Measurements from ENCODE around the gene GULP1.

DNA sequence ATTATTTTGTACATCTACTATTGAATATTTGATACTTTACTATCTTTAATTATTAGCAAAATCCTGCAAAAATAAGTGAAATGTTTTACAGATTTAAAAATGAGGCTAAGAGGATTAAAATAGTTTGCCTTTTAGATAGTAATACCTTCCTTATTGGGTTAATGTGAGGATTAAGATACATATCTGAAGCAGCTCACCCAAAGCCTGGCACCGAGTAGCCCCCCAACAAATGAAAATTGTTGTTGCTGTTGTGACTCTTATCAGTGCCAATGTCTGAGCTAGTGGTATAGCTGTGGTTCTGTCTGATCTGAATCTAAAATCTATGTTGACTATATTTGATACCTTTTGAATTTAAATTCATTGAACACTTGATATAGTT is 34.6 kb downstream of the GULP1 start:
- TF ChIP-seq, protein P1, sequence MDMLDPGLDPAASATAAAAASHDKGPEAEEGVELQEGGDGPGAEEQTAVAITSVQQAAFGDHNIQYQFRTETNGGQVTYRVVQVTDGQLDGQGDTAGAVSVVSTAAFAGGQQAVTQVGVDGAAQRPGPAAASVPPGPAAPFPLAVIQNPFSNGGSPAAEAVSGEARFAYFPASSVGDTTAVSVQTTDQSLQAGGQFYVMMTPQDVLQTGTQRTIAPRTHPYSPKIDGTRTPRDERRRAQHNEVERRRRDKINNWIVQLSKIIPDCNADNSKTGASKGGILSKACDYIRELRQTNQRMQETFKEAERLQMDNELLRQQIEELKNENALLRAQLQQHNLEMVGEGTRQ (CRISPR knock-in tag; IDR thresholded peaks at IDR 0.05): no peak
- TF ChIP-seq, protein P2, sequence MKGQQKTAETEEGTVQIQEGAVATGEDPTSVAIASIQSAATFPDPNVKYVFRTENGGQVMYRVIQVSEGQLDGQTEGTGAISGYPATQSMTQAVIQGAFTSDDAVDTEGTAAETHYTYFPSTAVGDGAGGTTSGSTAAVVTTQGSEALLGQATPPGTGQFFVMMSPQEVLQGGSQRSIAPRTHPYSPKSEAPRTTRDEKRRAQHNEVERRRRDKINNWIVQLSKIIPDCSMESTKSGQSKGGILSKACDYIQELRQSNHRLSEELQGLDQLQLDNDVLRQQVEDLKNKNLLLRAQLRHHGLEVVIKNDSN (CRISPR knock-in tag; IDR thresholded peaks at IDR 0.05): no peak
- TF ChIP-seq, protein P3, sequence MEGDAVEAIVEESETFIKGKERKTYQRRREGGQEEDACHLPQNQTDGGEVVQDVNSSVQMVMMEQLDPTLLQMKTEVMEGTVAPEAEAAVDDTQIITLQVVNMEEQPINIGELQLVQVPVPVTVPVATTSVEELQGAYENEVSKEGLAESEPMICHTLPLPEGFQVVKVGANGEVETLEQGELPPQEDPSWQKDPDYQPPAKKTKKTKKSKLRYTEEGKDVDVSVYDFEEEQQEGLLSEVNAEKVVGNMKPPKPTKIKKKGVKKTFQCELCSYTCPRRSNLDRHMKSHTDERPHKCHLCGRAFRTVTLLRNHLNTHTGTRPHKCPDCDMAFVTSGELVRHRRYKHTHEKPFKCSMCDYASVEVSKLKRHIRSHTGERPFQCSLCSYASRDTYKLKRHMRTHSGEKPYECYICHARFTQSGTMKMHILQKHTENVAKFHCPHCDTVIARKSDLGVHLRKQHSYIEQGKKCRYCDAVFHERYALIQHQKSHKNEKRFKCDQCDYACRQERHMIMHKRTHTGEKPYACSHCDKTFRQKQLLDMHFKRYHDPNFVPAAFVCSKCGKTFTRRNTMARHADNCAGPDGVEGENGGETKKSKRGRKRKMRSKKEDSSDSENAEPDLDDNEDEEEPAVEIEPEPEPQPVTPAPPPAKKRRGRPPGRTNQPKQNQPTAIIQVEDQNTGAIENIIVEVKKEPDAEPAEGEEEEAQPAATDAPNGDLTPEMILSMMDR (IDR thresholded peaks at IDR 0.05): no peak
- no peak for TF ChIP-seq TEAD4 (CRISPR knock-in tag; IDR thresholded peaks at IDR 0.05)
- no peak for TF ChIP-seq ELF4 (CRISPR knock-in tag; IDR thresholded peaks at IDR 0.05; ENCODE audit: low read depth)
- TF ChIP-seq, protein P4, sequence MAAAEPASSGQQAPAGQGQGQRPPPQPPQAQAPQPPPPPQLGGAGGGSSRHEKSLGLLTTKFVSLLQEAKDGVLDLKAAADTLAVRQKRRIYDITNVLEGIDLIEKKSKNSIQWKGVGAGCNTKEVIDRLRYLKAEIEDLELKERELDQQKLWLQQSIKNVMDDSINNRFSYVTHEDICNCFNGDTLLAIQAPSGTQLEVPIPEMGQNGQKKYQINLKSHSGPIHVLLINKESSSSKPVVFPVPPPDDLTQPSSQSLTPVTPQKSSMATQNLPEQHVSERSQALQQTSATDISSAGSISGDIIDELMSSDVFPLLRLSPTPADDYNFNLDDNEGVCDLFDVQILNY (CRISPR knock-in tag; IDR thresholded peaks at IDR 0.05): no peak
- no peak for TF ChIP-seq CREB1 (CRISPR knock-in tag; IDR thresholded peaks at IDR 0.05)
- TF ChIP-seq TCF7 (CRISPR knock-in tag; IDR thresholded peaks at IDR 0.05; ENCODE audit: low read depth): no peak
- TF ChIP-seq ZBTB21 (CRISPR knock-in tag; IDR thresholded peaks at IDR 0.05; ENCODE audit: borderline replicate concordance): no peak
- TF ChIP-seq, protein P5, sequence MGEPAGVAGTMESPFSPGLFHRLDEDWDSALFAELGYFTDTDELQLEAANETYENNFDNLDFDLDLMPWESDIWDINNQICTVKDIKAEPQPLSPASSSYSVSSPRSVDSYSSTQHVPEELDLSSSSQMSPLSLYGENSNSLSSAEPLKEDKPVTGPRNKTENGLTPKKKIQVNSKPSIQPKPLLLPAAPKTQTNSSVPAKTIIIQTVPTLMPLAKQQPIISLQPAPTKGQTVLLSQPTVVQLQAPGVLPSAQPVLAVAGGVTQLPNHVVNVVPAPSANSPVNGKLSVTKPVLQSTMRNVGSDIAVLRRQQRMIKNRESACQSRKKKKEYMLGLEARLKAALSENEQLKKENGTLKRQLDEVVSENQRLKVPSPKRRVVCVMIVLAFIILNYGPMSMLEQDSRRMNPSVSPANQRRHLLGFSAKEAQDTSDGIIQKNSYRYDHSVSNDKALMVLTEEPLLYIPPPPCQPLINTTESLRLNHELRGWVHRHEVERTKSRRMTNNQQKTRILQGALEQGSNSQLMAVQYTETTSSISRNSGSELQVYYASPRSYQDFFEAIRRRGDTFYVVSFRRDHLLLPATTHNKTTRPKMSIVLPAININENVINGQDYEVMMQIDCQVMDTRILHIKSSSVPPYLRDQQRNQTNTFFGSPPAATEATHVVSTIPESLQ (CRISPR knock-in tag; IDR thresholded peaks at IDR 0.05): no peak
- no peak for TF ChIP-seq GABPB1 (CRISPR knock-in tag; IDR thresholded peaks at IDR 0.05)
- TF ChIP-seq, protein P6, sequence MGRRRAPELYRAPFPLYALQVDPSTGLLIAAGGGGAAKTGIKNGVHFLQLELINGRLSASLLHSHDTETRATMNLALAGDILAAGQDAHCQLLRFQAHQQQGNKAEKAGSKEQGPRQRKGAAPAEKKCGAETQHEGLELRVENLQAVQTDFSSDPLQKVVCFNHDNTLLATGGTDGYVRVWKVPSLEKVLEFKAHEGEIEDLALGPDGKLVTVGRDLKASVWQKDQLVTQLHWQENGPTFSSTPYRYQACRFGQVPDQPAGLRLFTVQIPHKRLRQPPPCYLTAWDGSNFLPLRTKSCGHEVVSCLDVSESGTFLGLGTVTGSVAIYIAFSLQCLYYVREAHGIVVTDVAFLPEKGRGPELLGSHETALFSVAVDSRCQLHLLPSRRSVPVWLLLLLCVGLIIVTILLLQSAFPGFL (CRISPR knock-in tag; IDR thresholded peaks at IDR 0.05; ENCODE audit: borderline replicate concordance): no peak

All from WTC11 (cell line).